Measurements from ENCODE around the gene GNG8. TPM values are rescaled to one million over a fixed set of nuclear protein-coding genes. Genes with fewer than 3 reads are reported as not detected.

GNG8 gene
- total RNA-seq, 1 experiment from 2014 or later: not detected

GRCh38 chr19:46608178-46608577, 27.8 kb downstream of the GNG8 start:
- Mint-ChIP-seq H3K4me1 (peaks cover 6 to 18% of the 10 kb centered on the region in 2 experiments), H3K4me3 (no peak overlapping the region), H3K27me3 (ENCODE audit: low read depth) (no peaks in the 10 kb centered on the region), H3K27ac (no peak overlapping the region), H3K36me3 (ENCODE audit: insufficient read depth in 1 of 3, low read depth in 3 of 3) (peaks cover 28 to 53% (median 52%) of the 10 kb centered on the region in 3 experiments; a peak in 6 of 7 replicates), H3K9me3 (no peaks in the 10 kb centered on the region)
- Histone ChIP-seq H2AK5ac (ENCODE audit: insufficient read length, low read length) (no peak overlapping the region), H3K14ac (ENCODE audit: insufficient read depth, low read length) (no peak overlapping the region), H3K4me2 (ENCODE audit: insufficient read depth, insufficient read length, low read length) (no peak overlapping the region), H3K79me1 (ENCODE audit: insufficient read depth, low read depth, low read length, poor library complexity, severe bottlenecking) (peaks cover 4% of the 10 kb centered on the region), H2BK120ac (ENCODE audit: low read depth, low read length, poor library complexity, severe bottlenecking) (no peak overlapping the region), H3K9ac (ENCODE audit: extremely low read depth, insufficient read length, low read length) (no peak overlapping the region), H2BK12ac (ENCODE audit: insufficient read length, low read depth, low read length) (no peak overlapping the region), H2BK20ac (ENCODE audit: low read depth, low read length, poor library complexity, severe bottlenecking) (no peak overlapping the region), H3K23ac (ENCODE audit: insufficient read length, low read depth, low read length) (no peak overlapping the region), H3K18ac (ENCODE audit: insufficient read length, low read depth, low read length) (no peak overlapping the region), H4K91ac (ENCODE audit: insufficient read length, low read depth, low read length) (no peak overlapping the region), H3K79me2 (ENCODE audit: insufficient read depth, low read length) (no peaks in the 10 kb centered on the region; the same call in 1 of the 2 replicates), H2AFZ (ENCODE audit: low read length) (no peak overlapping the region), H4K20me1 (ENCODE audit: control insufficient read depth, insufficient read depth, insufficient read length) (no peaks in the 10 kb centered on the region), H3K27ac (ENCODE audit: insufficient read length, low read depth, low read length) (no peak overlapping the region), H4K8ac (replicated peaks; ENCODE audit: insufficient read length, low read depth, low read length) (no peak overlapping the region), H3K56ac (ENCODE audit: insufficient read length, low read depth, low read length) (no peak overlapping the region), H3K4ac (ENCODE audit: low read depth, low read length) (no peak overlapping the region), H3T11ph (ENCODE audit: low read length) (no peak overlapping the region), H3K4me1 (ENCODE audit: insufficient read depth, low read length) (no peaks in the 10 kb centered on the region), H2BK5ac (ENCODE audit: insufficient read length, low read length) (no peak overlapping the region), H4K5ac (ENCODE audit: insufficient read length, low read depth, low read length) (no peak overlapping the region), H3K27me3 (ENCODE audit: insufficient read depth, low read length) (no peaks in the 10 kb centered on the region), H2BK15ac (ENCODE audit: low read depth, low read length) (no peak overlapping the region), H3K23me2 (ENCODE audit: insufficient read length, low read depth, low read length, poor library complexity, severe bottlenecking) (no peaks in the 10 kb centered on the region), H3K9me3 (ENCODE audit: control insufficient read depth, low read depth, low read length) (no peaks in the 10 kb centered on the region)
- TF ChIP-seq, protein P1, sequence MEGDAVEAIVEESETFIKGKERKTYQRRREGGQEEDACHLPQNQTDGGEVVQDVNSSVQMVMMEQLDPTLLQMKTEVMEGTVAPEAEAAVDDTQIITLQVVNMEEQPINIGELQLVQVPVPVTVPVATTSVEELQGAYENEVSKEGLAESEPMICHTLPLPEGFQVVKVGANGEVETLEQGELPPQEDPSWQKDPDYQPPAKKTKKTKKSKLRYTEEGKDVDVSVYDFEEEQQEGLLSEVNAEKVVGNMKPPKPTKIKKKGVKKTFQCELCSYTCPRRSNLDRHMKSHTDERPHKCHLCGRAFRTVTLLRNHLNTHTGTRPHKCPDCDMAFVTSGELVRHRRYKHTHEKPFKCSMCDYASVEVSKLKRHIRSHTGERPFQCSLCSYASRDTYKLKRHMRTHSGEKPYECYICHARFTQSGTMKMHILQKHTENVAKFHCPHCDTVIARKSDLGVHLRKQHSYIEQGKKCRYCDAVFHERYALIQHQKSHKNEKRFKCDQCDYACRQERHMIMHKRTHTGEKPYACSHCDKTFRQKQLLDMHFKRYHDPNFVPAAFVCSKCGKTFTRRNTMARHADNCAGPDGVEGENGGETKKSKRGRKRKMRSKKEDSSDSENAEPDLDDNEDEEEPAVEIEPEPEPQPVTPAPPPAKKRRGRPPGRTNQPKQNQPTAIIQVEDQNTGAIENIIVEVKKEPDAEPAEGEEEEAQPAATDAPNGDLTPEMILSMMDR (conservative IDR thresholded peaks at IDR 0.05): no peak
- no peak for DNase-seq
- WGBS (ENCODE audit: extremely low coverage, insufficient read length, low lambda C conversion rate): no CpG with 5 or more reads among the region's 9 CpGs
